Right lobe of liver (tissue), 4 donors: ENCODE results near the gene PEAR1.

Experiments used
- CTCF ChIP-seq, 4 donors: fragments of 200-600 bp in 3 of 4; fragments of 450-650 bp in 1 of 4; IDR thresholded peaks; one replicate each; pipeline versions ENCODE4 v1.5.1 to v1.8.0; 2016 to 2022; ENCODE audit warnings: antibody characterized with exemption in 4 of 4, mild to moderate bottlenecking in 2 of 4
- POLR2A ChIP-seq: fragments of 450-650 bp; IDR thresholded peaks from one replicate; pipeline ENCODE4 v1.6.1; 2017; ENCODE audit warnings: antibody characterized with exemption, mild to moderate bottlenecking
- donor health status: DM: no; HTN: no; CAD: no.
- donor health status: DM: no; HTN: no; CAD: no.
- donor health status: DM: no; HTN: yes; CAD: no.

- TF ChIP-seq POLR2A (no peak), CTCF (IDR thresholded peaks at IDR 0.05) (no peak)
These were observed 31.1 kb downstream of the PEAR1 start for GRCh38 chr1:156924478-156925153.
